IPS DF 4.7 (cell line): Measurements from ENCODE around the gene RGS13.
"Not testable (repeated sequence)": the region's sequence is repeated elsewhere in the genome, so short reads cannot be mapped to it uniquely, and the experiment has no call there.

ENCODE experiments used
- DNase-seq: peaks from one replicate; pipeline ENCODE4 v3.0.0-alpha.2; 2013; ENCODE audit warnings: low spot score; ENCODE audit errors: extremely low read depth

Gene RGS13

GRCh38 chr1:192675716-192676115, 39.8 kb downstream of the RGS13 start:
- DNase-seq, result no peak

DNA sequence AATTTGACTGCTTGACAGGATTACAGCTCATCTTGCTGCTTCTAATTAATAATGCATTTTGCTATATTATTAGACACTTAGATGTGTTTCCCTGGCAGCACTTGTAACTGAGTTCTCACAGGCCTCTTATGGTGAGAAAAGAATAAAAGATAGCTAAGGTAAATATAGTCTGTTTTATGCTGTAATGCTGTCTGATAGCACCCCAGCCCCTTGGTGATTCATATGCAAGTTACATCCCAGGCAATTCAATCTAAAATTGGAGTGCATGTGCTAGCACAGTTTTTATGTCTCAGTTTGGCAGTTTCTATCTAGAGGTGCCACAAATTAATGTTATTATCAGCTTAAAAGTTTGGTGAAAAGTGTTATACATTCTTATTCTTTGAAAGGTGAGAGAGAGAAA, 42.2 kb downstream of the RGS13 start:
- no peak for DNase-seq

- DNase-seq, result no peak
These were observed 46.4 kb downstream of the RGS13 start for GRCh38 chr1:192682335-192682734.

DNA sequence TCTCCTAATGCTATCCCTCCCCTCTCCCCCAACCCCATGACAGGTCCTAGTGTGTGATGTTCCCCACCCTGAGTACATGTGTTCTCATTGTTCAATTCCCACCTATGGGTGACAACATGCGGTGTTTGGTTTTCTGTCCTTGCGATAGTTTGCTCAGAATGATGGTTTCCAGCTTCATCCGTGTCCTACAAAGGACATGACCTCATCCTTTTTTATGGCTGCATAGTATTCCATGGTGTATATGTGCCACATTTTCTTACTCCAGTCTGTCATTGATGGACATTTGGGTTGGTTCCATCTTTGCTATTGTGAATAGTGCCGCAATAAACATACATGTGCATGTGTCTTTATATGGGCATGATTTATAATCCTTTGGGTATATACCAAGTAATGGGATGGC, 47.1 kb downstream of the RGS13 start:
- not testable (repeated sequence) for DNase-seq

DNA sequence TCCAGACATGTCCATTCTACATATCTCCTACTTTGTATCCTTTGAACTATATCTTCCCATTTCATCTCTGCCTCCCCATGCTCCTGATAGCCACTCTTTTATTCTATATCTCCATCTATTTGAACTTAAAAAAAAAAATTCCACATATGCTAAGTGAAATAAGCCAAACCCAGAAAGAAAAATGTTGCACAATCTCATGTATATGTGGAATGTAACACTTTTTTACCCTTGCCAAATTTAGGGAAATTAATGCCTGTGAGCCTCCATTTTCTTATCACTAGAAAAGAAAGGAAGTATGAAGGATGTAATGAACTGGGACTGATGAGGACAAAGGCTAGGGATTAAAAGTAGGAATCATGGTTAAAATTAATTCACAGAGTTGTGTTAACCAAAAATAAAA, 53.5 kb downstream of the RGS13 start:
- no peak for DNase-seq

- DNase-seq, result no peak
These were observed 55.1 kb downstream of the RGS13 start for GRCh38 chr1:192691041-192691440.

DNA sequence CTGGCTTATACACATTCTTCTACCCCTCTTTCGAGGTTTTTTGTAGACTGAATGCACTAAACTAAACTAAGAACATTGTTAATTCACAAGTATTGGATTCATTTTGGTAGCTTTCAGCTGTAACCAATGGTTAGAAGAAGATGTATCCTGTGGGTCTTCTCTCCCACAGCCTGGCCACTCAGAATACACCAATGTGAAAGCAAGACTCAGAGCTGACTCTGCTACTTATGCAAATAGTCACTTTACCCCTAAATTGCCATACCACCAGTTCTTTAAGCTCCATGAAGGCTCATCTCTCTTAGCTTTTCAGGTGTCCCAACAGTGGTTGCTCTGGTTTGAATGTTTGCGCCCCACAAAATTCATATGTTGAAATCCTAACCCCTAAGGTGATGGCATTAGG, 60.1 kb downstream of the RGS13 start:
- DNase-seq, result no peak

DNA sequence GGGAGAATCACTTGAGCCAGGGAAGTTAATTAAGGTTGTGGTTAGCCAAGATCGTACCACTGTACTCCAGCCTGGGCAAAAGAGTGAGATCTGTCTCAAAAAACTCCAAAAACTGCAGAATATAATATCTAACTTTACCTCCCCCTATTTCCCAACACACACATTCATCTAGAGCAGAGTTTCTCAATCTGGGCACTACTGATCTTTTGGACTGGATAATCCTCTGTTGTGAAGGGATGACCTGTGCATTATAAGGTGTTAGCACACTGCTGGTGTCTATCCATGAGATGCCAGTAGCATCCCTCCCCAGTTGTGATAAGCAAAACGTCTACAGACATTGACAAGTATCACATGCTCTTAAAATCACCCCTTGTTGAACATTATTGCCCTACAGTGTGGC, 61.8 kb downstream of the RGS13 start:
- DNase-seq, result no peak

DNA sequence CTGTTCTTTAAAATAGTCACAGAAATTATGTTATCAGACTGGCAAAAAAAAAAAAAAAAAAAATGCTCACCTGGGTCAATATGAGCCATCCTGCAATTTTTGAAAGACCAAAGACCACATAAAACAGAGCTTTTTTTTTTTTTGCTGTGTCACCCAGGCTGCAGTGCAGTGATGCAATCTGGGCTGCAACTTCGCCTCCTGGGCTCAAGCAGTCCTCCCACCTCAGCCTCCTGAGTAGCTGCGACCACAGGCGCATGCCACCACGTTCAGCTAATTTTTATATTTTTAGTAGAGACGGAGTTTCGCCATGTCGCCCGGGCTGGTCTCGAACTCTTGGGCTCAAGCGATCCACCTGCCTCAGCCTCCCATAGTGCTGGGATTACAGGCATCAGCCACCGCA, 62.8 kb downstream of the RGS13 start:
- no peak for DNase-seq

DNA sequence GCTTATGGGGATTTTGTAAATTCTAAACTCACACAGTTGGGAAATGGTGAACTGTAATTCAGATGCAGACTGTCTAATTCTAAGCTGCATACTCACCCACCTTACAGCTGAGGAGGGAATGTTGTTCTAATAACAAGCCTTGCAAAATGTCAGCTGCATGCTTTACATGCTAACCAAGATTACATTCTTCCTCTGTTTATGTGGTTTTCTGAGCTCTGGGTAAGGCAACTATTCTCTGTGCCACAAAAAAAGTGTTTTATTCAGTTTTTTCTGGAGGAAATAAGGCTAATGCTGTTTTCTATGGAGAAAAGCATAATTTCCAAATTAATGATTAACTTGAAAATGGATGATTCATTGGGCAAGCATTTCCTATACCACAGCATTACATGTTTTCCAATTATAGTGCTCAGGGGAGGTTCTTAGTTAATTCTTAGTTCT, 64.9 kb downstream of the RGS13 start:
- no peak for DNase-seq

DNA sequence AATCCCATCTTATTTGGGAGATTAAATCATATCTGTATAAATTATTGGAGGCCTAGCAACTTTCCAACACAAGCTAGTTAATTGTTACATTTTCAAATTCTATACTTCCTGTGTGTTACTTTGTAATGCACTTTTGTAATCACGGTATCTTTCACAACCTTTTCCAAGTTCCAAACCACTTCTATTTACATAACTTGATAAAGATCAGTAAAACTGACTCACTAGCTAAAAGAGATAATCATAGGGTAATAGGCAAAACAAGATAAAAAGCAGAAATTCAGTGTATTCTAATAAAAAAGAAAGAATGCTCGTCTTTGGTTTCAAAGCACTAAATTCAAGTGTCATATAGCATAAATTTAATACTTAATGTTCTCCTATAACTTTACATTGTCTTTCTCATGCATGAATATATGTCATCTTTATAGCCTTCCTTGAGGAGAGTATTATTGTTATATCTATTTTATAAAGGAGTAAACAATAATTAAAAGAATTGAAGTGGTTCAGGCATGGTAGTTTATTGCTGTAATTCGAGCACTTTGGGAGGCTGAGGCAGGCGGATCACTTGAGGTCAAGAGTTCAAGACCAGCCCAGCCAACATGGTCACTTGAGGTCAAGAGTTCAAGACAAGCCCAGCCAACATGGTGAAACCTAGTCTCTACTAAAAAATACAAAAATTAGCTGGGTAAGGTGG, 66.4 kb downstream of the RGS13 start:
- DNase-seq, result no peak

DNA sequence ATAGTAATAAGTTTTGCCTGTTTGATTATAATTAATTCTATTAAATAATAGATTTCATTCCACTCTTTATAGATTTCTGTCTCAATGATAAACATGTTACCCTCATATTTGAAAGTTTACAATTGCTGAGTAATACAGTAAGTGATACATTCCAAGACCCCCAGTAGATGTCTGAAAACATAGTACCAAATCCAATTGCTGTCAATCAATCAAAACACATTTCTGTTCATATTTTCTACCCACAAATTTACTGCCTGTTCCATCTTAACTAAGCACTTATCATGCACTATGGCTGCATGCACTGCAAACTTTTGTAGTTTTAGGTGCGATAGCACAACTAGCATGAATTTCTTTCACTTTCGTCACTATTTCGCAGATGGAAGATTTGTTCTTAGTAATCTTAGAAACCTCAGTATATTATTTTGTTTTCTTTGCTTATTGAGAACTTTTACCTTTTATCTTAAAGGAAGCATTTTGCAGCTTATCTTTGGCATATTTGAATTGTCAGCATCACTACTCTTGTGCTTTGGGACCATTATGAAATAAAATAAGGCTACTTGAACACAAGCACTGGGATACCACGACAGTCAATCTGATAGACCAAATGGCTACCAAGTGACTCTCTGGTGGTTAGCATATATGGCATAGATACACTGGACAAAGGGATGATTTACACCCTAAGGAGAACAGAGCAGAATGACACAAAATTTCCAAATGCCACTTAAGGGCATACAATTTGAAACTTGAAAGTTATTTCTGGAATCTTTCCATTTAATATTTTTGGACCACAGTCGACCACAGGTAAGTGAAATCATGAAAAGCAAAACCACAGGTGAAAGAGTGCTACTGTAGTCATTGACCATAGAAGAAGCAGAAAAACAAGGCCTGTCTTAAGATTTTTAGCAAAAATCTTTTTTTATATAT, 67.6 kb downstream of the RGS13 start:
- DNase-seq, result no peak

DNA sequence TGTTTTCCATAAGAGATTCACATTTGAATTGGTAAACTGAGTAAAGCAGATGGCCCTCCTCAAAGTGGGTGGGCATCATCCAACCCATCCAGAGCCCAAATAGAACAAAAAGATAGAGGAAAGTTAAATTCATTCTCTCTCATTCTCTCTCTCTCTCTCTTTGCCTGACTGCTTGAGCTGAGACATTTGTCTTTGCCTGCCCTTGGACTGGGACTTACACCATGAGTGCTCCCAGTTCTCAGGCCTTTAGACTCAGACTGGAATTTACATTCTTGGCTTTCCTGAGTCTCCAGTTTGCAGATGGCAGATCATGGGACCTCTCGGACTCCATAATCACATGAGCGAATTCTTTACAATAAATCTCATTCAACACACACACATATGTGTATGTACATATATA, 69.6 kb downstream of the RGS13 start:
- no peak for DNase-seq

GRCh38 chr1:192706936-192707335, 71.0 kb downstream of the RGS13 start:
- DNase-seq, result no peak

GRCh38 chr1:192707978-192708547, 72.1 kb downstream of the RGS13 start:
- DNase-seq, result no peak

GRCh38 chr1:192709544-192709943, 73.6 kb downstream of the RGS13 start:
- no peak for DNase-seq
